Lung (tissue), 12 donors: ENCODE data around the gene ROBO1. TPM values are rescaled to one million over a fixed set of nuclear protein-coding genes. Genes with fewer than 3 reads are reported as not detected.

ENCODE experiments used
- ATAC-seq: fragments of 200-7000 bp; cut with Tn5 transposase; one replicate; pipeline ENCODE4 v1.9.1; 2020; ENCODE audit warnings: moderate number of reproducible peaks; ENCODE audit not compliant: insufficient read depth, low FRiP score
- DNase-seq, 3 donors: peaks; one replicate each; pipeline ENCODE4 v3.0.0-alpha.2; 2013 to 2017
- H3K27ac ChIP-seq, 2 donors: one replicate each; pipeline ENCODE4 v1.5.1; 2013; ENCODE audit warnings: mild to moderate bottlenecking in 2 of 2, moderate library complexity in 2 of 2, control low read depth in 1 of 2, inconsistent platforms in 1 of 2, low read depth in 1 of 2, low read length in 1 of 2
- H3K27me3 ChIP-seq, 3 donors: one replicate each; pipeline ENCODE4 v1.5.1; 2013; ENCODE audit warnings: low read length in 2 of 3; ENCODE audit not compliant: control insufficient read depth in 3 of 3, insufficient read depth in 3 of 3
- H3K36me3 ChIP-seq, 4 donors: one replicate each; pipeline ENCODE4 v1.5.1; 2013; ENCODE audit warnings: low read length in 4 of 4, mild to moderate bottlenecking in 1 of 4, moderate library complexity in 1 of 4; ENCODE audit not compliant: control insufficient read depth in 4 of 4, insufficient read depth in 4 of 4
- H3K4me1 ChIP-seq, 5 donors: one replicate each; pipeline ENCODE4 v1.5.1; 2013; ENCODE audit warnings: low read length in 5 of 5, mild to moderate bottlenecking in 2 of 5, moderate library complexity in 1 of 5; ENCODE audit not compliant: control insufficient read depth in 5 of 5, insufficient read depth in 5 of 5
- H3K4me3 ChIP-seq: one replicate; pipeline ENCODE4 v1.5.1; 2013; ENCODE audit warnings: mild to moderate bottlenecking, control low read depth, moderate library complexity
- H3K9ac ChIP-seq, 2 donors: one replicate each; pipeline ENCODE4 v1.5.1; 2013; ENCODE audit warnings: low read length in 2 of 2, control low read depth in 1 of 2; ENCODE audit not compliant: insufficient read depth in 1 of 2
- H3K9me3 ChIP-seq, 4 donors: one replicate each; pipeline ENCODE4 v1.5.1; 2013; ENCODE audit warnings: low read length in 3 of 4, mild to moderate bottlenecking in 1 of 4, moderate library complexity in 1 of 4; ENCODE audit not compliant: control insufficient read depth in 4 of 4, insufficient read depth in 3 of 4
- CTCF ChIP-seq: IDR thresholded peaks from 2 replicates; pipeline ENCODE4 v1.5.1; 2012; ENCODE audit warnings: mild to moderate bottlenecking; ENCODE audit errors: control extremely low read depth, extremely low read depth
- WGBS, 2 donors: extraction: QIAGEN DNeasy Blood & Tissue Kit; methylation state at CpG; one replicate each; pipeline ENCODE4 v1.1.7; 2013; 5-methylcytosine and 5-hydroxymethylcytosine counted together
- polyA plus RNA-seq, 2 donors: library from polyadenylated mRNA; stranded (reverse); fragments of 200-250 nt; gene quantifications; one replicate each; pipeline ENCODE4 v1.2.1, GENCODE V29; 2013
- total RNA-seq, 2 donors: library from RNA; depleted of rRNA in 1 of 2; stranded (reverse); fragments of >200 nt in 1 of 2; gene quantifications; one replicate each; pipeline ENCODE4 v1.2.1, GENCODE V29; 2014 to 2021
- donor health status: control.
- donor health status: control.
- donor health status: Bipolar disorder and iron deficiency.
- donor health status: healthy.
- donor health status: DM: yes; HTN: yes; CAD: no.

The ROBO1 gene
- total and polyA plus RNA-seq, 4 donors = 2.6 to 72.6 (median 15.7) TPM

GRCh38 chr3:79041621-79042020 is 726.2 kb downstream of the ROBO1 start:
- no peak for TF ChIP-seq CTCF
- no peak overlapping the region for H3K27ac ChIP-seq
- H3K27me3 ChIP-seq = no peaks in the 10 kb centered on the region
- DNase-seq (no peak), ATAC-seq (no peak)
- no peaks in the 10 kb centered on the region for H3K9me3 ChIP-seq
- no peaks in the 10 kb centered on the region for H3K4me1 ChIP-seq
- H3K9ac ChIP-seq = no peak overlapping the region
- H3K36me3 ChIP-seq = no peaks in the 10 kb centered on the region
- H3K4me3 ChIP-seq = no peak overlapping the region

DNA sequence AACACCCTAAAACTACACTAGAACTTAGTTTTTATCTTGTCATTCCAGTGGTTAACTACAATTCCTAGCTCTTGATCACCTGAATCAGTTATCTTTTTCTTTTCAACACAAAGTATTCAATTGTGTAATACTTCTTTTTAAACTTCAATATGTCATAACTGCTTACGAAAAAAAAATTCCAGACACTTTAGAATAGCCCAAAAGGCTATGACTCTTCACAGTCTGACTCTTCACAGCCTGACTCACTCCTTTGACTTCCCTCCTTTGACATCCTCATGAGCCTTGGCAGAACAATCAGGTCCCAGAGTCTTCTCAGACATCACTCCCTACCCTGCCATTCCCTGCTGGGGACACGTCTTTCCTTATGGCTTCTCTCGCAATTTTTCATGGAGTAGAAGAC is 727.1 kb downstream of the ROBO1 start:
- no peaks in the 10 kb centered on the region for H3K27me3 ChIP-seq
- H3K9ac ChIP-seq = no peak overlapping the region
- TF ChIP-seq CTCF = no peak
- H3K4me1 ChIP-seq = no peaks in the 10 kb centered on the region
- DNase-seq (no peak), ATAC-seq (no peak)
- H3K36me3 ChIP-seq = no peaks in the 10 kb centered on the region
- no peaks in the 10 kb centered on the region for H3K9me3 ChIP-seq
- H3K27ac ChIP-seq = no peak overlapping the region
- 87 to 92% methylated on average over 3 of the region's 3 CpGs for WGBS, 2 donors
- no peak overlapping the region for H3K4me3 ChIP-seq

DNA sequence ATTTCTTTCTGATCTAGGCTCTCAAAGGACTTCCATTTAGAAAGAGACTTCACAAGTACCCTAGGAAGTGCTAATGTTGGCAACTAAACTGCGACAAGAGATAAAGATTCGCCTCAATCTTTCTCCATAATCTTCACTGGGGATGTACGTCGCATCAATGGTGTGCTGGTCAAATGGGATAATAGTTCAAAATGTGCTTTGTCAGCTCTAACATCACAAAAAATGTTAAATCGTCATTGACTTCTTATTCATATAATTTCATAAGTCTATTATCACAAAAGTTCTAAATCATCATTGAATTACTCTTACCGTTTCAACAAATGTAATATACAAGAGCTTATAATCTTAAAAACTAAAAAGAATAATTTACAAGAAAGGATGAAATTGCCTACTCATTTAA is 727.7 kb downstream of the ROBO1 start:
- WGBS, 2 donors = 93 to 96% methylated on average over 6 of the region's 6 CpGs
- no peak overlapping the region for H3K4me3 ChIP-seq
- DNase-seq (no peak), ATAC-seq (no peak)
- no peak overlapping the region for H3K27ac ChIP-seq
- no peaks in the 10 kb centered on the region for H3K9me3 ChIP-seq
- no peak for TF ChIP-seq CTCF
- no peaks in the 10 kb centered on the region for H3K27me3 ChIP-seq
- H3K9ac ChIP-seq = no peak overlapping the region
- no peaks in the 10 kb centered on the region for H3K36me3 ChIP-seq
- H3K4me1 ChIP-seq = no peaks in the 10 kb centered on the region

GRCh38 chr3:79039192-79039591 is 728.6 kb downstream of the ROBO1 start:
- Histone ChIP-seq H3K9me3 (no peaks in the 10 kb centered on the region), H3K9ac (no peak overlapping the region), H3K36me3 (no peaks in the 10 kb centered on the region), H3K27ac (no peak overlapping the region), H3K4me3 (no peak overlapping the region), H3K4me1 (no peaks in the 10 kb centered on the region), H3K27me3 (no peaks in the 10 kb centered on the region)
- no peak for ATAC-seq
- TF ChIP-seq CTCF = no peak
- WGBS, 2 donors = 87 to 89% methylated on average over 6 of the region's 6 CpGs
- DNase-seq = no peak
